Activated naive CD8-positive, alpha-beta T cell treated with anti-CD3 and anti-CD28 coated beads, Interleukin-2, amount 50 U/mL, for 24 hours (primary cell): Measurements from ENCODE around the gene TLE2.
"Not testable (repeated sequence)": the region's sequence is repeated elsewhere in the genome, so short reads cannot be mapped to it uniquely, and the experiment has no call there.

Experiments used
- ATAC-seq: fragments of 150-1000 bp; cut with Tn5 transposase; one replicate; pipeline ENCODE4 v1.10.0; 2021
- DNase-seq: peaks from one replicate; pipeline ENCODE4 v3.0.0; 2021
- H3K27ac Mint-ChIP-seq: one replicate; pipeline ENCODE4 v1.8.0; 2021; ENCODE audit warnings: mild to moderate bottlenecking, mixed read lengths
- H3K27me3 Mint-ChIP-seq: one replicate; pipeline ENCODE4 v1.8.0; 2021; ENCODE audit warnings: mixed read lengths
- H3K36me3 Mint-ChIP-seq: one replicate; pipeline ENCODE4 v1.8.0; 2021; ENCODE audit warnings: low read depth, mixed read lengths
- H3K4me1 Mint-ChIP-seq: one replicate; pipeline ENCODE4 v1.8.0; 2021; ENCODE audit warnings: mixed read lengths
- H3K4me3 Mint-ChIP-seq: one replicate; pipeline ENCODE4 v1.8.0; 2021; ENCODE audit warnings: mild to moderate bottlenecking, moderate library complexity, mixed read lengths
- H3K9me3 Mint-ChIP-seq: one replicate; pipeline ENCODE4 v1.8.0; 2021; ENCODE audit warnings: mixed read lengths

TLE2 gene

DNA sequence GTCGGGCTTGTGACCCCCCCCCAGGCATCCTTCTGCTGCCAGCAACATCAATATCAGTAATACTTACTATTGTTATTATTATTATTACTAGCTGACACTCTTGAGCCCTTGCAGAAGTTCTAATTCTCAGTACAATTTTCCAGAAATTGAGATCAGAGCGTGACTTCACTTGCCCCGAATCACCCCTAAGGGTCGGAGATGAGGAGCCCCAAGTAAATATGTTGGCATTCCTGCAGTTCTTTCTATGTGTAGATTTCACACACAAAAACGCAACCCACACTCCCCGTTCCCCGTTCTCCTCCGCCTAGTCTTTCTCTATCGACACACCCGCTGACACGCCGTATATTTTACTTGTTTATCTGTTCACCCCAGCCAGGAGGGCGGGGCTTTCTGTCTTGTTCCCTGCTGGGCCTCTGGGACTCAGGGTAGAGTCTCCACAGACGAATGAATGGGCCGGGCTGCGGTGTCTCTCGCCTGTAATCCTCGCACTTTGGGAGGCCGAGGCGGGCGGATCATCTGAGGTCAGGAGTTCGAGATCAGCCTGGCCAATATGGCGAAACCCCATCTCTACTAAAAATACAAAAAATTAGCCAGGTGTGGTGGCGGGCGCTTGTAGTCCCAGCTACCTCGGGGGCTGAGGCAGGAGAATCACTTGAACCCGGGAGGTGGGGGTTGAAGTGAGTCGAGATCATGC, 18.6 kb upstream of the TLE2 start:
- no peak overlapping the region for H3K27ac Mint-ChIP-seq
- peak overlapping the region; percentile 71 for H3K4me3 Mint-ChIP-seq
- H3K4me1 Mint-ChIP-seq, result peaks cover 13% of the 10 kb centered on the region
- ATAC-seq (peak; percentile 63), DNase-seq (peak; percentile 59)
- H3K9me3 Mint-ChIP-seq, result no peaks in the 10 kb centered on the region
- H3K27me3 Mint-ChIP-seq, result peaks cover 4% of the 10 kb centered on the region
- H3K36me3 Mint-ChIP-seq, result no peaks in the 10 kb centered on the region

- Mint-ChIP-seq H3K9me3 (no peaks in the 10 kb centered on the region), H3K36me3 (no peaks in the 10 kb centered on the region), H3K4me3 (peak overlapping the region; percentile 71), H3K27ac (no peak overlapping the region), H3K4me1 (peaks cover 15% of the 10 kb centered on the region), H3K27me3 (peaks cover 4% of the 10 kb centered on the region)
- ATAC-seq (no peak), DNase-seq (no peak)
These were observed 17.8 kb upstream of the TLE2 start for GRCh38 chr19:3046698-3047495.

GRCh38 chr19:3045885-3046697, 17.0 kb upstream of the TLE2 start:
- no peak for DNase-seq

GRCh38 chr19:3045191-3045590, 16.1 kb upstream of the TLE2 start:
- DNase-seq (no peak), ATAC-seq (no peak)
- Mint-ChIP-seq H3K4me3 (no peak overlapping the region), H3K9me3 (no peaks in the 10 kb centered on the region), H3K4me1 (peaks cover 18% of the 10 kb centered on the region), H3K27ac (no peak overlapping the region), H3K27me3 (peaks cover 4% of the 10 kb centered on the region), H3K36me3 (no peaks in the 10 kb centered on the region)

More at GRCh38 chr19:3045885-3046697, 17.0 kb upstream of the TLE2 start:
- no peak overlapping the region for H3K4me3 Mint-ChIP-seq
- H3K9me3 Mint-ChIP-seq, result no peaks in the 10 kb centered on the region
- peaks cover 18% of the 10 kb centered on the region for H3K4me1 Mint-ChIP-seq
- no peaks in the 10 kb centered on the region for H3K36me3 Mint-ChIP-seq
- no peak for ATAC-seq
- peaks cover 4% of the 10 kb centered on the region for H3K27me3 Mint-ChIP-seq
- no peak overlapping the region for H3K27ac Mint-ChIP-seq

GRCh38 chr19:3042621-3043267, 13.7 kb upstream of the TLE2 start:
- H3K27ac Mint-ChIP-seq, result no peak overlapping the region
- ATAC-seq (no peak), DNase-seq (no peak)
- no peaks in the 10 kb centered on the region for H3K36me3 Mint-ChIP-seq
- H3K27me3 Mint-ChIP-seq, result peaks cover 3% of the 10 kb centered on the region
- H3K4me1 Mint-ChIP-seq, result peaks cover 18% of the 10 kb centered on the region
- H3K4me3 Mint-ChIP-seq, result no peak overlapping the region
- H3K9me3 Mint-ChIP-seq, result no peaks in the 10 kb centered on the region

DNA sequence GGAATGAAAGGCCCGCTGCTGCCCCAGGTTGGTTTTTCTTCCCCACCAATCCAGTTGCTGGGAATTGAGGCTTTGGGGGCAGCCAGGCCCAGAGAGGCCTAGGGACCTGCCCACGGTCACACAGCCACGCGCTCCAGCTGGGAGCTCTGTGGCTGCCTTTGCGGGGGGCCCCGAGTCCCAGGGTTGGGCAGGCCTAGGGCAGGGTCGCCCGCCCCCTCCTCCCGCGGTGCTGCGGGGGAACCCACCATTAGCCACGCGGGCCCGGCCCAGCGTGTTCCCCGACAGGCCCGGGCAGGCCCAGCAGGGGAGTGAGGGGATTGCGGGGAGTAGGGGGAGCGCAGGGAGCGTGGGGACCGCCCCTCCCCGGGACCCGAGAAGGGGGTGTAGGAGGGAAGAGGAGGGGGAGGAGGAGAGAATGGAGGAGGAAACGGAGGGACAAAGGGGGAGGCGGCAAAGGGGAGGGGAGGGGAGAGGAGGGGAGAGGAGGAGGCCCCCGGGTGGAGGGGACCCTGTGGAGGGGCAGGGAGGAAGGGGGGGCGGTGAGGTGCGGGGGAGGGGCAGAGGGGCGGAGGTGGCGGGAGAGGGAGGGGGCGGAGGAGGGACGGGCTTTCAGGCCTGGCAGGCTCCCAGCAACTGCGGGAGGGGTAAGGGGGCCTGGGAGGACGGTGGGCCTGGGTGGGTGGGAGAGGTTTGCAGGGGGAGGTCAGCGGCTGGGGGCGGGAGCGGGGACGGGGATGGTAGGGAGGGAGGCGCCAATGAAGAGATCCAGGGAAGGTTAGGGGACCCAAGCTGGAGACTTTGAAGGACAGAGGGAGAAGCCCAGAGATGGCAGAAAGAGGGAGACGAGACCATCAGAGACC, 12.9 kb upstream of the TLE2 start:
- Mint-ChIP-seq H3K4me3 (no peak overlapping the region), H3K9me3 (no peaks in the 10 kb centered on the region), H3K27ac (peak overlapping the region; percentile 60), H3K4me1 (peaks cover 16% of the 10 kb centered on the region), H3K36me3 (no peaks in the 10 kb centered on the region), H3K27me3 (no peaks in the 10 kb centered on the region)
- DNase-seq (no peak), ATAC-seq (no peak)

DNA sequence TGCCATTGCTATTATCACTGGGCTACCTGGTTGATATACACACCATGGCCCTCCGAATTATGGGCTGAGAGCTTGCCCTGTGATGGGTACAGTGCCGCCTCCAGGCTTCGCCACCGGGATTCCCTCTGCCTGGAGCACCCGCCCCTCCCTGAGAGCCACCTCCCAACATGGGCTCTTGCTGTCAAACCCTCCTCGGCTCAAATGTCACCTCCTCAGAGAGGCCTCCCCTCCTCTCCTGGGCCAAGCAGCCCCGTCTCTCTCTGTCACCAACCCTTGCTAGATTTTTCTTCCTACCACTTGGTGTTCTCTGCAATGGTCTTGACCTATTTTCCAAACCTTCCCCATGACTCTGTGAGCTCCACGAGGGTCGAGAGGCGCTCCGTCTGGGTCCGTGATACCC, 12.2 kb upstream of the TLE2 start:
- DNase-seq (no peak), ATAC-seq (no peak)
- peaks cover 20% of the 10 kb centered on the region for H3K4me1 Mint-ChIP-seq
- no peaks in the 10 kb centered on the region for H3K9me3 Mint-ChIP-seq
- H3K36me3 Mint-ChIP-seq, result no peaks in the 10 kb centered on the region
- H3K27me3 Mint-ChIP-seq, result no peaks in the 10 kb centered on the region
- no peak overlapping the region for H3K4me3 Mint-ChIP-seq
- peak overlapping the region; percentile 60 for H3K27ac Mint-ChIP-seq

DNA sequence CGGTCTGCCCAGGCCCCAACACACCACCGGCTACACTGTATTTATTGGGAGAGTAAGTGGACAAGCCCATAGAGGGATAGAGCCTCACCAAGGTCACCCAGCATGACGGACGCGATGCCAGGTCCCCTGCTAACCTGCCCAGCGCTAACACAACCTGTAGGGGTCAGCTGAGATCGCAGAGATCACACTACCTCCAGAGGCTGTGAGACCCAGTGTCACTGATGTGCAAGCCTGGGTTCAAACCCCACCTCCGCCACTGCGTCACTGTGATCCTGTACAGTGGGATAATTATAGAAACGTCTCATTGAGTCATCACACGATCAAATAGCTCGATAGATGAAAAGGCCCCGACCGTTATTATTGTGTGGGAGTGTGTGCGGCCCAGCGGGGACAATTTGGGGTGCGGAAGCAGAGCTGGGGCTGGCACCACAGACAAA, 10.6 kb upstream of the TLE2 start:
- H3K4me3 Mint-ChIP-seq, result no peak overlapping the region
- peaks cover 3% of the 10 kb centered on the region for H3K27me3 Mint-ChIP-seq
- H3K36me3 Mint-ChIP-seq, result peaks cover 3% of the 10 kb centered on the region
- no peak overlapping the region for H3K27ac Mint-ChIP-seq
- H3K9me3 Mint-ChIP-seq, result no peaks in the 10 kb centered on the region
- H3K4me1 Mint-ChIP-seq, result peaks cover 32% of the 10 kb centered on the region
- DNase-seq (no peak), ATAC-seq (no peak)

DNA sequence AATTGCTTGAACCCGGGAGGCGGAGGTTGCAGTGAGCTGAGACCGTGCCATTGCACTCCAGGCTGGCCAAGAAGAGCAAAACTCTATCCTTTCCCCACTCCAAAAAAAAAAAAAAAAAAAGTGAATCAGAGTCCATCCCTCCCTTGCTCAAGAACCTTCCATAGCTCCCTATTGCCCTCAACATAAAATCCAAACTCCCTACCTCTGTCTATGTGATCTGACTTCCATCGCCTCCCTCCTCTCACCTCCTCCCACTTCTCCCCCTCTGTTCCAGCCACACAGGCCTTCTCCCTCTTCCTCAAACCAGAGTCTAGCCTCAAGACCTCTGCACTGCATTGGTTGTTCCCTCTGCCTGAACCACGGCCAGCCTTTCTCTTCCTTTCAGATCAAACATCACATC, 10.0 kb upstream of the TLE2 start:
- Mint-ChIP-seq H3K27me3 (peaks cover 8% of the 10 kb centered on the region), H3K36me3 (peaks cover 3% of the 10 kb centered on the region), H3K9me3 (no peaks in the 10 kb centered on the region), H3K4me1 (peaks cover 37% of the 10 kb centered on the region), H3K27ac (no peak overlapping the region), H3K4me3 (no peak overlapping the region)
- DNase-seq (no peak), ATAC-seq (no peak)

DNA sequence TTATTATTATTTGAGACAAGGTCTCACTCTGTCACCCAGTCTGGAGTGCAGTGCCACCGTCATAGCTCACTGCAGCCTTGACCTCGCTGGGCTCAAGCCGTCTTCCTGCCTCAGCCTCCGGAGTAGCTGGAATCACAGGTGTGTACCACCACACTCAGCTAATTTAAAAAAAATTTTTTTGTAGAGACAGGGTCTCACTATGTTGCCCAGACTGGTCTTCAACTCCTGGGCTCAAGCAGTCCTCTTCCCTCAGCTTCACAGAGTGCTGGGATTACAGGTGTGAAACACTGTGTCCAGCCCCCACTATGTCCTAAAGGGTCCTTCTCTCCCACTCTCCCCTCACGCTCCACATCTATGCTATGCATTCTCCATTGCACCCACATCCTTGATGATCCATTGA, 9.1 kb upstream of the TLE2 start:
- H3K36me3 Mint-ChIP-seq, result peaks cover 3% of the 10 kb centered on the region
- DNase-seq (no peak), ATAC-seq (no peak)
- no peaks in the 10 kb centered on the region for H3K9me3 Mint-ChIP-seq
- peak overlapping the region; percentile 27 for H3K27ac Mint-ChIP-seq
- no peak overlapping the region for H3K4me3 Mint-ChIP-seq
- H3K27me3 Mint-ChIP-seq, result peaks cover 12% of the 10 kb centered on the region
- peaks cover 37% of the 10 kb centered on the region for H3K4me1 Mint-ChIP-seq

DNA sequence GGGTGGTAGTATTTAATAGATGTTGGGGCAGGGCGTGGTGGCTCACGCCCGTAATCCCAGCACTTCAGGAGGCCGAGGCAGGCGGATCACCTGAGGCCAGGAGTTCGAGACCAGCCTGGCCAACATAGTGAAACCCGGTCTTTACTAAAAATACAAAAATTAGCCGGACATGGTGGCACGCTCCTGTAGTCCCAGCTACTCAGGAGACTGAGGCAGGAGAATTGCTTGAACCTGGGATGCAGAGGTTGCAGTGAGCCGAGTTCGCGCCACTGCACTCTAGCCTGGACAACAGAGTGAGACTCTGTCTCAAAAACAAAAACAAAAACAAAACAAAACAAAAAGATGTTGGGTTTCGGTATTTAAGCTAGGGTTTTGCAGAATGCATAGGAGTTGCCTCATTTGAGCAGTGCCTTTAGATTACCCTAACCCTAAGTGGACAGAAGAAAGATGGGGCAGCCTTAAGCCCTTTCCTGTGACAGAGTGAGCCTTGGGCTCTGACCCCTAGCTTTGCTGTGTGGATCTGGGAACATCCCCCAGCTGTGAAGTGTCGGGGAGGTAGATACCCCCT, 8.0 kb upstream of the TLE2 start:
- H3K9me3 Mint-ChIP-seq, ATAC-seq, DNase-seq, H3K36me3 Mint-ChIP-seq: not testable (repeated sequence)
- Mint-ChIP-seq H3K4me1 (peaks cover 33% of the 10 kb centered on the region), H3K27ac (peak overlapping the region; percentile 95), H3K27me3 (peaks cover 14% of the 10 kb centered on the region), H3K4me3 (peak overlapping the region; percentile 82)

DNA sequence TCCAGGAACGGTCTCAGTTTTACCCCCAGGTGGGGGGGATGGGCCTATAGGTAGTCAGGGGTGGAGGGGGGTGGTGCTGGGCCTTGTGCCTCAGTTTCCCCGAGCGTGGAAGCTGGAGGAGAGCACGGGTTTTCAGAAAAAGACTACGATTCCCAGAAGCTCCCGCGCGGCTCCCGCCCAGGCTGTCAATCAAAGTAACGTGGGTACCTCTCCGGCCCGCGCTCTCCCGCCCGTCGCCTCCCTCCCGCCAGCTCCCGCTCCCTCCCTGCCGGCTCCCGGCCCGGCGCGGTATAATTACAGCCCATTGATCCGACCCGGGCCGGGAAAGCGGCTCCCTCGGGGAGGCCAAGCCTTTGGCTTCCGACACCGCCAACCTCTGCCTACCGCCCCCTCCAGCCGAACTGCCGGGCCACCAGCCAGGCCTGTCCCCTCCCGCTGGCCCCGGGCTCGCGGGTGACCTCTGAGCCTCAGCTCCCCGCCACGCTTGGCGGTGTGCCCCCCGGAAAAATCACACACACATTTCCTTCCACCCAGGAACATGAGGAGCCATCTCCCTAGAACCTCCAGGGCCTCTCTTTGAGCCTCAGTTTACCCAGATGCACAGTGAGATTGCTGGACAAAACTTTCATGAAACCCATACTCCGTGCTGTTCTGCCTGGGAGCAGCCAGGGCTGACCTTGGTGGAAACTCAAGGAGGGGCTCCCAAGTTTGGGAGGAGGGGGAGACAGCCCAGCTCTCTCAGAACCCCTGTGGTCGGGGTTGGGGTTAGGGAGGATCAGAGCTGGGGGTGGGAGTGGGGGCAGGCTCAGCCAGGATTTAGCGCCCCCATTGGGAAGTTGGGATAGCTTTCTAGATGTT, 7.3 kb upstream of the TLE2 start:
- H3K27ac Mint-ChIP-seq, result peak overlapping the region; percentile 95
- no peaks in the 10 kb centered on the region for H3K9me3 Mint-ChIP-seq
- peaks cover 14% of the 10 kb centered on the region for H3K27me3 Mint-ChIP-seq
- H3K36me3 Mint-ChIP-seq, result peaks cover 3% of the 10 kb centered on the region
- H3K4me3 Mint-ChIP-seq, result peak overlapping the region; percentile 82
- peak; percentile 65 for ATAC-seq
- H3K4me1 Mint-ChIP-seq, result peaks cover 31% of the 10 kb centered on the region
- peak; percentile 88 for DNase-seq
